Stimulated activated CD8-positive, alpha-beta memory T cell treated with anti-CD3 and anti-CD28 coated beads, Interleukin-4, amount 100 ng/mL, for 4 hours (primary cell): Measurements from ENCODE around the gene IL4I1.

Experiments used
- DNase-seq, 2 donors: peaks; one replicate each; pipeline ENCODE4 v3.0.0-alpha.2; 2020; ENCODE audit warnings: low read depth in 2 of 2, low spot score in 1 of 2

Gene IL4I1

DNA sequence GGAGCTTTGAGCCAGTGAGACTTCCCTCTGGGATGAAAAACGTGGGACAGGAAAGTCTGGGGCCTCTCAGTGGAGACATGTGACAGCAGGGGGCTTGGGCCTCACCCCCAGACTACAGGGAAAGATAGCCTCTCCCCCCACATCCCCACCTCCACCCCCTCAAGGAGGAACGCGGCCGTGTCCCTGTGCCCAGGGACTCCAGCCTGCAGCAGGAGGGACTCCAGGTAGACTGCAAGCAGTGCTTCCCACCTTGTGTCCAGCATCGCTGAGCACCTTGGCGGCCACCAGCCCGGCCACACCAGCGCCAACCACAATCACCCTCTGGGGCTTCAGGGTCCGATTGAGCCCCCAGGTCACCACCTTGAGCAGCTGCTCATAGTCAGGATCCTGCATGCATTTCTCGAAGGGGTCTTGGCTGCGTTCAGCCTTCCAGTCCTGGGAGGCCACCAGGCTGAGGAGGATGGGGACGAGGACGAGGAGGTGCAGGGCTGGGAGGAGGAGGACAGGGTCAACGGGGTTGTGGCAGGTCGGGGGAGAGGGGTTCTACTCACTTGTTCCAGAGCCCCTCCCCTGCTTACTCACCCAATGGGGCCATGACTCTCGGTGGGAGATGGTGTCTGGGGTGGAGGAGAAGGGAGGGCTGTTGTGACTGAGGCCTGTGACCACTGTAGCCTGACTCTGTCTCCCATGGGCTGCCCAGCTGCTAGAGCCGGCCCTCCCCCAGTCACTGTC is 955 bp downstream of the IL4I1 start:
- no peak for DNase-seq

DNA sequence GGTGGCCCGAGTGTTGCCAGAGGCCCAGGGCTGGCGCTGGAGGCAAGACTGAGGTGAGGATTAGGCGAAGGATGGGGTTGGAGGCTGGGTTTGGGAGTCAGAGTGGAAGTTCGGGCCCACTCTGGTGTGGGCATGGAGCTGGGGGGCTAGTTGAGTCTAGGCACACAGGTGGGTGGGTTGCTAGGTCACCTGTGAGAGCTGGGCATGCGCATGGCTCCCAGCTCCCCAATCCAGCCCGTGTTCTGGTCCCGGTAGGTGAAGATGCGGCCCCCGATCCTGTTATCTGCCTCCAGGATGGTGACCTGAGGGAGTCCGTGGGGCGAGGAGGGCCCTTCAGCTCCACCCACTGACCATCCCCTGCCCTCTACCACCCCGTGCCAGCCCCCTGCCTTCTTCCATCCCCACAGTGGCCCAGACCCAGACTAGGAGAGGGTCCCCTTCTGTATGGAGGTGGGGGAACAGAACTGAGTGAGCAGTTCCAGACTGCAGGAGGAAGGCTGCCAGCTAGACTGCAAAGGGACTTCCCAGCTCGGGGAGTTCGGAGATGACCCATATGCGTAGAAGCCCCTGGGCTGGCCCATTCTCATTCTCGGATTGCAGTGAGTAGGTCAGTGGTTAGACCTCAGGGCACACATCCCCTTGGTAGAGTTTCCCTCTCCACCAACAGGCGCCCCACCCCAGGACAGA is 1.7 kb downstream of the IL4I1 start:
- no peak for DNase-seq

DNA sequence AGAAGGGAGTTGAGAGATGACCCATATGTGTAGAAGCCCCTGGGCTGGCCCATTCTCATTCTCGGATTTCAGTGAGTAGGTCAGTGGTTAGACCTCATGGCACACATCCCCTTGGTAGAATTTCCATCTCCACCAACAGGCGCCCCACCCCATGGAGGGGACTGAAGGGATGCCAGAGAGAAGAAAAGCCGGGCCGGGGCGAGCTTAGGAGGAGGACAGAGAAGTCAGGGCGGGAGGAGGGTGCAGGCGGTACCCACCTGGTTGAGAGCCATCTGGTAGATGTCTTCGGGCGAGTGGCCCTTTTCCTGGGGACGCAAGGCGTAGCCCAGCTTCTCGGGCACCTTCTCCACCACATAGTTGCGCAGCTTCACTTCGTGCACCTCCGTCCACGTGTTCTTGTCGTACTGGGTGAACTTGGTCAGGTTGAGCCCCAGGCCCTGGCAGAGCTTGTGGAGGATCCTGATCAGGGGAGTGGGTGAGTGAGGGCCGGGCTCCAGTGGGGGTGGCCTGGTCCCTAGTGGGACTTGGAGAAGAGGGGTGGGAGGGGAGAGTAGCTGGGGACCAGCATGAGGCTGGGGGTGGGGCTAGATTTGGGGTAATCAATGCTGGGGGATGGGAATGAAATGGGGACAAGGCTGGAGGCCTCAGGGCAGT is 2.5 kb downstream of the IL4I1 start:
- DNase-seq = no peak

DNA sequence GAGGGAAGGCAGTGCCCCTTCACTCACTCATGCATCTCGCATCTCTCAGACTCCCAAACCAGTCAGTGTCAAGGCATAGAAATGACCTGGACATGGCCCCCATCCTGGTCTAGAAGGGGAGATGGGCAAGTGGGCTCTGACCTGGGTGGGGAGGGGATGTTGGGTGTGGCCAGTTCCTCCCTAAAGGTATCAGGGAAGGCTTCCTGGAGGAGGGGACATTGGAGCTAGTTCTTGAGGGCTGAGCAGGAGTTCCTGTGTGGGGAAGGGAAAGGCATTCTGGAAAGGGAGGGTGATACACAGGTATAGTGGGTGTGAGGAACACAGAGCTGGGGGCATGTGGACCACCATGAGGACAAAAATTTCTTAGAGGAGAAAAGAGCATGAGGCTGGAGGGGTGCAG is 4.0 kb downstream of the IL4I1 start:
- DNase-seq = no peak

GRCh38 chr19:49891393-49891792 is 5.3 kb downstream of the IL4I1 start:
- DNase-seq = no peak

DNA sequence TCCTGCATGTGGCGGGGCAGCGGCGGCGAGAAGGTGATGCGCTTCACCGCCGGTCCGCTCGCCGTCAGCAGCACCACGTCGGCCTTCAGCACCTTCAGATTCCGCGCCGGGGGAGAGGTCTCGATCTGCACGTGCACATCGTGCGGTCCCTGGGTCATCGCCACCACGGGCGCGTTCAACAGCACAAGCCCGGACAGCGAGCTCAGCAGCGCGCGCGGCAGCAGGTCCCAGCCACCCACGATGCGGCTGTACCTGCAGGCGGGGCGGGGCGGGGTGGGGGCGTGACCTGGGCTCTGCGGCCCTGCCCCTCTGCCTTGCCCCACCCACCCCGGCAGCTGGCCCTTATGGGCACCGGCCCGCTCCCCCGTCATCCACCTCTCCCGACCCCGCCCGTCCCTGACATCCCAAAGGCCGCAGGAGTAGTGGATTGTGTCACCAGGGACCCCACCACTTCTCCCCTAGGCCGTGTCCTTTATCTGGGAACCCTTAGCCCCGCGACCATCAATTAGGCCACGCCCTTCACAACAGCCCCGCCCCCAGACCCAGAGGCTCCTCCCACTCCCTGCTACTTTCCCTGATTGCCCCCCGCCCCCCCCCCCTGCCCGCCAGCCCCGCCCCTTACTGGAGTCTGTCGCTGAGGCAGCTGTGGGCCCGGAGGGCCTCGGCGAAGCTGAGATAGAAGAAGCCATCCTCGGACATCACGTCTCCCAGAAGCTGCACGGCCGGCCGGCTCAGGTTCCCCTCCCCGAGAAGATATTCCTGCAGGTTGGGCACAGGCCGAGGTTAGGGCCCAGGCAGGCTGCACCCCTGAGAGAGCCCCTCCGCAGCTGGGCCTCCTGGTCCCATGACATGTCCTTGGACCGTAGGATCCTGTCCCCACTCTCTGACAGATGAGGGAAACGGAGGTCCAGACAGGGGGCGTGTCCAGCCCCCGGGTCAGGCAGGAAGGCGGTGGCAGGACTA is 6.1 kb downstream of the IL4I1 start:
- peak in 1 of 2 donors; percentile 55 for DNase-seq

- peak in 1 of 2 donors; percentile 58 for DNase-seq
These were observed 6.9 kb downstream of the IL4I1 start for GRCh38 chr19:49889687-49890348.

GRCh38 chr19:49889038-49889686 is 7.5 kb downstream of the IL4I1 start:
- DNase-seq = no peak

GRCh38 chr19:49888510-49888824 is 8.2 kb downstream of the IL4I1 start:
- no peak for DNase-seq

GRCh38 chr19:49887665-49888509 is 8.8 kb downstream of the IL4I1 start:
- DNase-seq = no peak

DNA sequence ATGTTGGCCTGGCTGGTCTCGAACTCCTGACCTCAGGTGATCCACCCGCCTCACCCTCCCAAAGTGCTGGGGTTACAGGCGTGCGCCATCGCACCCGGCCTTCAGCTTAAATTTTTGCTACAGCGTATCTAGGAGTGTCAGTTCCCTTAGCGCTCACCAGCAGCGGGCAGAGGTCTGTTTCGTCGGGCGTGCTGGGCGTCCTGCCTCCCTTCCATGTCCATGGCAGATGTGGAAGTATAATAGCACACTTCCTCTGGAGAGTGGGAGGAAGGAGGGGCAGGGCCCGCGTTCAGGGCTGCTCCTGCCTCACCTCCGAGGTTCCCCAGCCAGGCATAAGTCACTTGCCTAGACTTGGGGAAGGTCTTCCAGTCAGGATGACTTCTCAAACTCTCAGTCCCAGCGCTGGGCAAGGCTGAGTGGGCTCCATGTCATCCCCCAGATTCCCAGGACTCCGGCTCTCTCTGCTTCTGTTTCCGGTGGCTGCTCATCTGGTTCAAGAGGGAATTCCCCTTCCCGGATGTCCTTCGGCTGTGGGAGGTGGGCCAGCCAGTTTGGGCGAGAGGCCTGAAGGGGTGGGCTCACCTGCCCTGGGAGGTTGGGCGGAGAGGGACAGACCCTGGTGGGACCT is 9.5 kb downstream of the IL4I1 start:
- no peak for DNase-seq

DNA sequence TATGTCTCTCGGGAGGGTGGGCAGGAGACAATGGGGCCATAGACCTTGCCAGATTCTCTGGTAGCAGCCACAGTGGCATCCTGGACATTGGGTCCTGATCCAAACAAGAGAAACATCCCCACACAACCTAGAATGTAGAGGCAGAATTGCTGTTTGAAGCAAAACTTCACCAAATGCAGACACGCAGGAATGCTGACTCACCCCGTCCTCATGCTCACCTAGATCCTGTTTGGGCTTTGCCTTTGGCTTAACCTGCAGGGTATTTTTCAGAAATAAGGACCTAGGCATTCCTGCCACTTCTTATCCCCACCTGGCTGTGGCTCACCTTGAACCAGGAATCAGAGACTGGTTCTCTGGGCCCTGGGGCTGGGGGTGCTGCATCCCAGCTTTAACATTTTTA is 11.9 kb downstream of the IL4I1 start:
- no peak for DNase-seq

DNA sequence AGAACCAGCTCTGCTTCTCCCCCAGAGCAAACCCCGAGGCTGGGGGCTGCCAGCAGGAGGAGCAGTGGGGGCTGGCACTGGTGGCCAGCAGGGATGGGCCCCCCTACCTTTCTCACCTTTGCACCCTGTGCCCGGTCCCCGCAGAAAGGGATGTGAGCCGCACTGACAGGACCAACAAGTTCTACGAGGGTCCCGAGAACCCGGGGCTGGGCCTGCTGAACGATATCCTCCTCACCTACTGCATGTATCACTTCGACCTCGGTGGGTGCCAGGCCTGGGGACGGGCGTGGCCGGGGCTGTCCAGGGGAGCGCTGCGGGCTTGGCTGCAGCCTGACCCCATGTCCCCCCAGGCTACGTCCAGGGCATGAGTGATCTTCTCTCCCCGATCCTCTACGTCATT is 12.6 kb downstream of the IL4I1 start:
- no peak for DNase-seq

- no peak for DNase-seq
These were observed 13.6 kb downstream of the IL4I1 start for GRCh38 chr19:49883094-49883493.

DNA sequence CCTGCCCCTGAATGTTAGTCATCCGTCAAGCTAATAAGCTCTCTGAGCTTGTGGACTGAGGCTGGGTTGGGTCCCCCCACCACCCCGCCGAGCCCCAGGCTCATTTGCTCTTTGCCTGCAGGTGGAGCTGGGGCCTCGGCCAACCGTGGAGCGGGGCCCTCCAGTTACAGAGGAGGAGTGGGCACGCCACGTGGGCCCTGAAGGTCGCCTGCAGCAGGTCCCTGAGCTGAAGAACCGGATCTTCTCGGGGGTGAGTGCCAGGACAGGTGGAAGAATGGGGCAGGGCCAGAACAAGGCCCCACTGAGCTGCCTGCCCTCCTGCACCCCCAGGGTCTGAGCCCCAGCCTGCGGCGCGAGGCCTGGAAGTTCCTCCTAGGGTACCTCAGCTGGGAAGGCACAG is 14.0 kb downstream of the IL4I1 start:
- no peak for DNase-seq

- no peak for DNase-seq
These were observed 14.9 kb downstream of the IL4I1 start for GRCh38 chr19:49881672-49882394.

- no peak for DNase-seq
These were observed 15.5 kb downstream of the IL4I1 start for GRCh38 chr19:49881186-49881585.

DNA sequence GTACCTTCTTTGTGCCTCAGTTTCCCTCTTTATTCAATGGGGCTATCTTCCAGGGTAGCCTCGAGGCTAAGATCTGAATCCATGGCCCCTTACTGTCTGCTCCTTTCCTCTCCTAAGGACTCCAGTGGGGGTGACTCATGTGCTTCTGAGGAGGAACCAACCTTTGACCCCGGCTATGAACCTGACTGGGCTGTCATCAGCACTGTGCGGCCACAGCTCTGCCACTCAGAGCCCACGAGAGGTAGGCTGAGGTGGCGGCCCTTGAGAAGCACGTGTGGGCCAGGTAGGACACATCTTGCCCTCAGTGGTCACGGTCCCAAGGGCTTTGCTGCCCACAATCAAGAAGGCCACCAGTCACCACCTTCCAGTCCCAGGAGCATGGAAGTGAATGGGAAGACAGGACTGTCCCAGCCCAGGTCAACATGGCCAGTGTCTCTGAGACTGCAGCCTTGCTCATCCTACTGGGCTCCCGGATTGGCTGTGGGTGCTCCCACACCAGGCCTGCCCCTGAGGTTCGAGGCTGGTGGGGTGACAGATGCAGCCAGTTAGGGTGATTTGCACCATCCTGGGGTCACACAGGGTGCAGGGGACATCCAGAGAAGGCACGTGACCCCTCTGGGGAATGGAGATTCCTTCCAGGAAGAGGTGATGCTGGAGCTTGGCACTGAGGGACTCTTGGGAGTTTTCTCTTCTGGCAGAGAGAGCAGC is 16.4 kb downstream of the IL4I1 start:
- DNase-seq = no peak
